Measurements from ENCODE around the gene CDKN2C. TPM values are rescaled to one million over a fixed set of nuclear protein-coding genes. Genes with fewer than 3 reads are reported as not detected.
"Not testable (repeated sequence)": the region's sequence is repeated elsewhere in the genome, so short reads cannot be mapped to it uniquely, and the experiment has no call there.

CDKN2C gene
- total and polyA plus RNA-seq, 11 donors = 11.2 to 18.8 (median 15.3) TPM

GRCh38 chr1:51000160-51000559 lies 30.1 kb downstream of the CDKN2C start:
- no peak overlapping the region for H3K4me3 ChIP-seq
- H3K27me3 ChIP-seq = no peaks in the 10 kb centered on the region
- peaks cover 0 to 2% (median 0%) of the 10 kb centered on the region in 9 donors for H3K36me3 ChIP-seq
- intact Hi-C loops (cut with DNase I) = no loop called here
- no peak for DNase-seq
- WGBS, 4 donors = 96 to 100% (median 98%) methylated on average over 1 of the region's 1 CpG
- no peak for ATAC-seq
- H3K27ac ChIP-seq = no peak overlapping the region
- H3K4me1 ChIP-seq = no peaks in the 10 kb centered on the region
- H3K9me3 ChIP-seq = no peaks in the 10 kb centered on the region
- TF ChIP-seq POLR2A (IDR thresholded peaks at IDR 0.05) (no peak), CTCF (IDR thresholded peaks at IDR 0.05) (no peak)

GRCh38 chr1:51000651-51001050 lies 30.6 kb downstream of the CDKN2C start:
- no peak overlapping the region for H3K4me3 ChIP-seq
- peaks cover 0 to 2% (median 0%) of the 10 kb centered on the region in 9 donors for H3K36me3 ChIP-seq
- H3K4me1 ChIP-seq = no peaks in the 10 kb centered on the region
- no peak overlapping the region for H3K27ac ChIP-seq
- intact Hi-C loops (cut with DNase I) = no loop called here
- no peak for DNase-seq
- WGBS, 4 donors = 58 to 71% (median 67%) methylated on average over 2 of the region's 2 CpGs
- no peaks in the 10 kb centered on the region for H3K27me3 ChIP-seq
- no peaks in the 10 kb centered on the region for H3K9me3 ChIP-seq
- TF ChIP-seq CTCF (IDR thresholded peaks at IDR 0.05) (no peak), POLR2A (IDR thresholded peaks at IDR 0.05) (no peak)
- ATAC-seq = no peak

DNA sequence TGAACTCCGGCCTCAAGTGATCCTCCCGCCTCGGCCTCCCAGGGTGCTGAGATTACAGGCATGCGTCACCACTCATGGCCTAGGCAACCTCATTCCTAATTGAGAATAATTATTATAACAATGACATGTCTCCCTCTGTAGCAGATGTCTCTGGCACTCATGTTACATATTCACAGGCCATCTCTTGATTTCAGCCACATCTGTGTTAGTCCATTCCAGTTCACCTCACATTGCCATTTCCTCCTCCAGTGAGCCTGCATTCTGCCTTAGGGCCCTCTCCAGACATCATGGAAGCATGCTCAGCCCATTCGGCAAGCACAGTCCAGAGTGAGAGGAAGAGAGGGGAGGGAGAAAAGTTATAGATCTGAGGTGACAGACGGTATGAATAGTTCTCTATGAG lies 32.5 kb downstream of the CDKN2C start:
- Histone ChIP-seq H3K4me3 (no peak overlapping the region), H3K9me3 (peaks cover 0 to 4% (median 0%) of the 10 kb centered on the region in 12 donors), H3K27me3 (no peaks in the 10 kb centered on the region), H3K27ac (no peak overlapping the region), H3K36me3 (peaks cover 0 to 2% (median 0%) of the 10 kb centered on the region in 9 donors), H3K4me1 (no peaks in the 10 kb centered on the region)
- intact Hi-C loops (cut with DNase I) = no loop called here
- DNase-seq (no peak), ATAC-seq (no peak)
- no peak for TF ChIP-seq POLR2A (IDR thresholded peaks at IDR 0.05)
- TF ChIP-seq CTCF (IDR thresholded peaks at IDR 0.05) = no peak
- 85 to 90% (median 89%) methylated on average over 6 of the region's 6 CpGs for WGBS, 4 donors

- peaks cover 0 to 30% (median 0%) of the 10 kb centered on the region in 12 donors for H3K9me3 ChIP-seq
- H3K4me1 ChIP-seq; H3K27me3 ChIP-seq; H3K4me3 ChIP-seq; ATAC-seq; H3K36me3 ChIP-seq; H3K27ac ChIP-seq; DNase-seq; intact Hi-C loops (cut with DNase I): not testable (repeated sequence)
- 57 to 92% (median 80%) methylated on average over 1 to 4 of the region's 4 CpGs for WGBS, 4 donors
These were observed 35.5 kb downstream of the CDKN2C start for GRCh38 chr1:51005549-51005948.

GRCh38 chr1:51009381-51009780 lies 39.3 kb downstream of the CDKN2C start:
- no peaks in the 10 kb centered on the region for H3K4me1 ChIP-seq
- H3K9me3 ChIP-seq = peaks cover 0 to 41% (median 0%) of the 10 kb centered on the region in 12 donors
- H3K36me3 ChIP-seq = peaks cover 0 to 2% (median 0%) of the 10 kb centered on the region in 9 donors
- TF ChIP-seq CTCF (IDR thresholded peaks at IDR 0.05) (no peak), POLR2A (IDR thresholded peaks at IDR 0.05) (no peak)
- H3K4me3 ChIP-seq = no peak overlapping the region
- H3K27me3 ChIP-seq = no peaks in the 10 kb centered on the region
- ATAC-seq (no peak), DNase-seq (no peak)
- H3K27ac ChIP-seq = no peak overlapping the region
- intact Hi-C loops (cut with DNase I) = no loop called here
- WGBS, 4 donors = 58 to 67% (median 64%) methylated on average over 3 of the region's 3 CpGs

All from heart left ventricle (tissue), 16 donors.